Measurements from ENCODE around the gene RELN. TPM values are rescaled to one million over a fixed set of nuclear protein-coding genes. Genes with fewer than 3 reads are reported as not detected.

The RELN gene
- total RNA-seq, 1 donor from 2014 or later = 0.44 TPM

DNA sequence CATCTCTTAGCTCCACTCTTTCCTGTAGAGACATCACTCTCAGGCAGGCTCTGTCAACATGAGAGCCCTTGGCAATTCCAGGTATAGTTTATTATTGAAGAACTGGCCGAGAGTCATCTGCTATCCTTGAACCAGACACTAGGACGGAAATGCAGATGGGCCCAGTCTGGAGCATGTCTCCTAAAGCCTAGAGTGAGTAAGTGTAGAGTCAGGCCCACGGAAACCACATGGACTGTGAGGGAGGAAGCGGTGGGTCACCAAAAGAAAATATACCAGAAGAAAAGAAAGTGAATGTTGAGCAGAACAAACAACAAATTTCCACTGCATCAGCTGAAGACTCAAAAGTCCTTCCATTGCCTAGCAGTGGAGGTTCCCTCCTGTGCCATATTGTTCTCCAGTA is 15.7 kb upstream of the RELN start:
- TF ChIP-seq, protein P1, sequence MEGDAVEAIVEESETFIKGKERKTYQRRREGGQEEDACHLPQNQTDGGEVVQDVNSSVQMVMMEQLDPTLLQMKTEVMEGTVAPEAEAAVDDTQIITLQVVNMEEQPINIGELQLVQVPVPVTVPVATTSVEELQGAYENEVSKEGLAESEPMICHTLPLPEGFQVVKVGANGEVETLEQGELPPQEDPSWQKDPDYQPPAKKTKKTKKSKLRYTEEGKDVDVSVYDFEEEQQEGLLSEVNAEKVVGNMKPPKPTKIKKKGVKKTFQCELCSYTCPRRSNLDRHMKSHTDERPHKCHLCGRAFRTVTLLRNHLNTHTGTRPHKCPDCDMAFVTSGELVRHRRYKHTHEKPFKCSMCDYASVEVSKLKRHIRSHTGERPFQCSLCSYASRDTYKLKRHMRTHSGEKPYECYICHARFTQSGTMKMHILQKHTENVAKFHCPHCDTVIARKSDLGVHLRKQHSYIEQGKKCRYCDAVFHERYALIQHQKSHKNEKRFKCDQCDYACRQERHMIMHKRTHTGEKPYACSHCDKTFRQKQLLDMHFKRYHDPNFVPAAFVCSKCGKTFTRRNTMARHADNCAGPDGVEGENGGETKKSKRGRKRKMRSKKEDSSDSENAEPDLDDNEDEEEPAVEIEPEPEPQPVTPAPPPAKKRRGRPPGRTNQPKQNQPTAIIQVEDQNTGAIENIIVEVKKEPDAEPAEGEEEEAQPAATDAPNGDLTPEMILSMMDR (IDR thresholded peaks at IDR 0.05; ENCODE audit: borderline replicate concordance) = no peak
- Histone ChIP-seq H3K27ac (replicated peaks) (no peak overlapping the region), H3K9me3 (replicated peaks) (no peaks in the 10 kb centered on the region), H3K36me3 (no peaks in the 10 kb centered on the region), H3K4me3 (no peak overlapping the region), H3K4me1 (no peaks in the 10 kb centered on the region), H3K27me3 (ENCODE audit: low read depth) (no peaks in the 10 kb centered on the region)
- intact Hi-C loops (cut with micrococcal nuclease) = no loop called here
- no peak for DNase-seq

DNA sequence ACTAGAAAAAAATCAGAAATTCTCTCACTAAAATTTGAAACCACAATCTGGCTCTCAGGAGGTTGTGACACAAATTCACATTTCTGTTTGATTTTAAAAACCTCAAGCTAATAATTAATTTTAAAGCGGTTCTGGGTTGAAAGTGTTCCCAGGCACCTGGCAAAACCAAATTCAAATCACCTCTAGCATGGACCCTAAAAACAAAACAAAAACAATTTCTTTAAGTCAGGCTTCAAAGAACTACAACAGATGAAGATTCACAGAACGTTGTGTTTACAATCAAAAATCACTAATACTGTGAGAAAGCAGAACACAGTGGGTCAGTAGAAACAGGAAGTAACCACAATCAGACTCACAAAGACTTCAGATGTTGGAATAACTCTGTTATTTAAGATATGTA is 7.2 kb upstream of the RELN start:
- H3K36me3 ChIP-seq = no peaks in the 10 kb centered on the region
- H3K4me3 ChIP-seq = no peak overlapping the region
- TF ChIP-seq, protein P1 (IDR thresholded peaks at IDR 0.05; ENCODE audit: borderline replicate concordance) = no peak
- H3K27me3 ChIP-seq (ENCODE audit: low read depth) = peaks cover 33% of the 10 kb centered on the region
- intact Hi-C loops (cut with micrococcal nuclease) = no loop called here
- no peaks in the 10 kb centered on the region for H3K4me1 ChIP-seq
- no peak for DNase-seq
- no peak overlapping the region for H3K27ac ChIP-seq (replicated peaks)
- no peaks in the 10 kb centered on the region for H3K9me3 ChIP-seq (replicated peaks)

DNA sequence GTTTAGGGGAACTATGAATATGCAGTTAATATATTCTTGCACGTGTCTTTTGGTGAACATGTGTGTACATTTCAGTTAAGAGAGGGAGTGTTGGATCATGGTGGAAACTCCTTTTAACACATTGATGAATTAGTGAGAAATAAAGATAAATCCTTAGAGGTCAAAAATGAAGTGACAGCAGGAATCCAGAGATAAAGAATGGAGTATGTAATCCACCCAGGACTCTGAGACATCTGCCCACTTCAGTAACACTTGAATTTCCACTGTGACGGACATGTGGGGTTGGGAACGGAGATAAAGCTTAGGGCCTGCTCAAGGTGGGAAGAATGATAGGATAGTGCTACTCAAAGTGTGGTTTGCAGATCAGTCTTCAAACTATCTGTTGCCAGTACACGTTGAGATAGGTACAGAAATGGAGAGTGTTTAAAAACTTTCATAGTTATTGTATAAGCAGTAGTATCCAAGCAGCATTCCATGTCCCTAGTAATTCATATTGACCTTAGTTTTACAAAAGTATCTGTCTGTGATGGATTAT is 6.6 kb upstream of the RELN start:
- intact Hi-C loops (cut with micrococcal nuclease) = no loop called here
- TF ChIP-seq, protein P1 (IDR thresholded peaks at IDR 0.05; ENCODE audit: borderline replicate concordance) = no peak
- no peak for DNase-seq
- H3K9me3 ChIP-seq (replicated peaks) = no peaks in the 10 kb centered on the region
- peaks cover 38% of the 10 kb centered on the region for H3K27me3 ChIP-seq (ENCODE audit: low read depth)
- no peak overlapping the region for H3K4me3 ChIP-seq
- H3K27ac ChIP-seq (replicated peaks) = no peak overlapping the region
- H3K4me1 ChIP-seq = no peaks in the 10 kb centered on the region
- no peaks in the 10 kb centered on the region for H3K36me3 ChIP-seq

DNA sequence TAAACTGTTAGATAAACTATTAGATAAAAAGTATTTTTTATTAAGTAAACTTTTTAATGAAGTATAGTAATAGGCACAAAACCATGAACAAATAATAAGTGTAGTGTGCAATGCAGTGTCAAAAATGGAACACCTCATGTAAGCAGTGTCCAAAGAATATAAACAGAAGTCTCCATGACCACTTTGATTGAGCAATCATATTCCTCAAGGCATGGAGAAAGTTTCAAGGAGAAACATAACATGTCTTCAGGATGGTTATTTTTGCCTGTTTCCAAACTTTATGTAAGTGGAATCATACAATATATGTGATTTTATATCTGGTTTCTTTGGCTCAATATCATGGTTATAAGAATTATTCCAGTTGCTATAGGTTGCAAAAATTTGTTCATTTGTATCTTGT is 6.1 kb upstream of the RELN start:
- H3K27ac ChIP-seq (replicated peaks) = no peak overlapping the region
- intact Hi-C loops (cut with micrococcal nuclease) = no loop called here
- peaks cover 3% of the 10 kb centered on the region for H3K4me1 ChIP-seq
- H3K27me3 ChIP-seq (ENCODE audit: low read depth) = peaks cover 43% of the 10 kb centered on the region
- TF ChIP-seq, protein P1 (IDR thresholded peaks at IDR 0.05; ENCODE audit: borderline replicate concordance) = no peak
- no peak for DNase-seq
- no peaks in the 10 kb centered on the region for H3K9me3 ChIP-seq (replicated peaks)
- no peaks in the 10 kb centered on the region for H3K36me3 ChIP-seq
- no peak overlapping the region for H3K4me3 ChIP-seq

DNA sequence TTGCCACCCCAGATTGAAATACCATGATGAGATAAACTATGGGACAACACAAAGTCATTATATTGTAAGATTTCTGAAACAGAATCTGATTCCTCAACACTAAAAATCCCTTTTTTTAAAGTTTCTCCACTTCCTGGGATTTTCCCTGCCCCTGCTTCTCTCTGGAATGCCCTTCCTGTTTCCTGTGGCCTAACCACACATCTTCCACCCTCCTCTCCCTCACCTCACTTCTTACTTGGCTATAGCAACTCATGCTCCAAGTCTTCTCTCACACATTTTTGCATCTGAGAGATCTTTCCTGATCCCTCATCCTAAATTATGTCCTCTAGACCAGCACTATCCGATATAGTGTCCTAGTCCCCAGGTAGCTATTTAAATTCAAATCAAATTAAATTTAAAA is 4.1 kb upstream of the RELN start:
- peaks cover 62% of the 10 kb centered on the region for H3K27me3 ChIP-seq (ENCODE audit: low read depth)
- TF ChIP-seq, protein P1 (IDR thresholded peaks at IDR 0.05; ENCODE audit: borderline replicate concordance) = no peak
- peaks cover 20% of the 10 kb centered on the region for H3K4me1 ChIP-seq
- H3K27ac ChIP-seq (replicated peaks) = no peak overlapping the region
- intact Hi-C loops (cut with micrococcal nuclease) = no loop called here
- no peak for DNase-seq
- no peaks in the 10 kb centered on the region for H3K9me3 ChIP-seq (replicated peaks)
- no peaks in the 10 kb centered on the region for H3K36me3 ChIP-seq
- H3K4me3 ChIP-seq = no peak overlapping the region
